Stimulated activated CD8-positive, alpha-beta memory T cell treated with anti-CD3 and anti-CD28 coated beads, Interleukin-2, amount 100 ng/mL, for 48 hours (primary cell): Measurements from ENCODE around the gene TBX1.

ENCODE experiments used
- DNase-seq, 2 donors: peaks; one replicate each; pipeline ENCODE4 v3.0.0-alpha.2; 2020; ENCODE audit warnings: low read depth in 2 of 2

TBX1 gene

GRCh38 chr22:19737846-19738663, 22.5 kb upstream of the TBX1 start:
- DNase-seq: no peak

GRCh38 chr22:19738664-19739447, 21.7 kb upstream of the TBX1 start:
- DNase-seq: no peak

DNA sequence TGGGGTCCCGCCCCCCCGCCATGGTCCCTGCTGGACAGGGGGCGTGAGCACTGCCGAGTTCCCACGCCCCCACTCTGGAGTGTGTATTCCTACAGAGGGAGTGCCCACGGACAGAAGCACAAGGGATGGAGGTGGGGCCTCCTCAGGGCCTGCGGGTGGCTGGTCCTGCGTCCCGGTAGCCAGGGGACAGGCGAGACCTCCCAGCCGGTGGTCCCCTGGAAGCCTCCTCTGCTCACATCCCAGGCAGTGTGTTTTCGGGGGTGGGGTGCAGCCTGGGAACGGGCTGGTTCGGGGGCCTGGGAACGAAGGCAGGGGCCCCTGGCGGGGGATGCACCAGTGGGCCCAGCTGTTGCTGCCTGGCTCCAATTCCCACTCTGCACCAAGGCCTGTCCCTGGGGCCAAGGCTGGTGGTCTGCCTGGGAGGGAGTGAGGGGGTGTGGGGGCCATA, 21.1 kb upstream of the TBX1 start:
- DNase-seq: no peak

- no peak for DNase-seq
Measured at GRCh38 chr22:19739911-19740449, 20.6 kb upstream of the TBX1 start.

GRCh38 chr22:19740586-19740985, 20.0 kb upstream of the TBX1 start:
- DNase-seq: no peak

- DNase-seq: no peak
Measured at GRCh38 chr22:19741053-19741452, 19.5 kb upstream of the TBX1 start.

- no peak for DNase-seq
Measured at GRCh38 chr22:19742160-19743066, 18.2 kb upstream of the TBX1 start.

DNA sequence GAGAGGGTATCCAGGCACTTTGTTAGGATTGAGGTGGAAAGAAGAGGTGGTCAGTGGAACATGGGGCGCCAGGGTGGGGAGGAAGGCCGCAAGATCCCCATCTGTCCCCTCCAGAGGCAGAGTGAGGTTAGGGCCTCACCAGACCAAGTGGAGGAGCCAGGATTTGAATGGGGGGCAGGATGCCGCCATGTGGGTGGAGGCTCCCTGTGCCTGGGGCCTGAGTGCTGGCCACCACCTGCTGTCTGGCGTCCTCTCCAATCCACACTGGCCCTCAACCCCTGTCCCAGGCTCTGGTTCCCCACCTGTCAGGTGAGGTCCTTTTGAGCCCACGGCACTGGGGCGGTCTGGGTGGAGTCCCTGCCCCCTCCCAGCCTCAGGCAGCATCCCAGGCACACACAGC, 17.5 kb upstream of the TBX1 start:
- DNase-seq: no peak

DNA sequence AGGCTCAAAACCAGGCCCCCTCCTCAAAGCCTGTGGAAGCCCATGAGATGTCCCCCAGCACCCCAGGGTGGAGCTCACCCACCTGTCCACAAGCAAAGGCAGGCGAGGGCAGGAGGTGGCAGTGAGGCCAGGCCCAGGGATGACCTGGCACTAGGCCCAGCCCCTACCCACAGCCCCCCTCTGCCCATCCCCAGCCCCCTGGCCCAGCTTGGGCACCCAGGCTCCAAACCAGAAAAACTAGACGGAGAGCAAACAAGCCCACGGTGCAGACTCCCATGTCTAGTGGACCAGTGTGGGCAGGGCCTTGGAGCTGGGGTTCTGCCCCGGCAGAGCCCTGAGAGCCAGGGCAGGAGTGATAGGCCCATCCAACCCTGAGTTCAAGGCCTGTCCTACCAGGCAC, 16.9 kb upstream of the TBX1 start:
- DNase-seq: no peak

- DNase-seq: no peak
Measured at GRCh38 chr22:19744350-19745006, 16.1 kb upstream of the TBX1 start.

DNA sequence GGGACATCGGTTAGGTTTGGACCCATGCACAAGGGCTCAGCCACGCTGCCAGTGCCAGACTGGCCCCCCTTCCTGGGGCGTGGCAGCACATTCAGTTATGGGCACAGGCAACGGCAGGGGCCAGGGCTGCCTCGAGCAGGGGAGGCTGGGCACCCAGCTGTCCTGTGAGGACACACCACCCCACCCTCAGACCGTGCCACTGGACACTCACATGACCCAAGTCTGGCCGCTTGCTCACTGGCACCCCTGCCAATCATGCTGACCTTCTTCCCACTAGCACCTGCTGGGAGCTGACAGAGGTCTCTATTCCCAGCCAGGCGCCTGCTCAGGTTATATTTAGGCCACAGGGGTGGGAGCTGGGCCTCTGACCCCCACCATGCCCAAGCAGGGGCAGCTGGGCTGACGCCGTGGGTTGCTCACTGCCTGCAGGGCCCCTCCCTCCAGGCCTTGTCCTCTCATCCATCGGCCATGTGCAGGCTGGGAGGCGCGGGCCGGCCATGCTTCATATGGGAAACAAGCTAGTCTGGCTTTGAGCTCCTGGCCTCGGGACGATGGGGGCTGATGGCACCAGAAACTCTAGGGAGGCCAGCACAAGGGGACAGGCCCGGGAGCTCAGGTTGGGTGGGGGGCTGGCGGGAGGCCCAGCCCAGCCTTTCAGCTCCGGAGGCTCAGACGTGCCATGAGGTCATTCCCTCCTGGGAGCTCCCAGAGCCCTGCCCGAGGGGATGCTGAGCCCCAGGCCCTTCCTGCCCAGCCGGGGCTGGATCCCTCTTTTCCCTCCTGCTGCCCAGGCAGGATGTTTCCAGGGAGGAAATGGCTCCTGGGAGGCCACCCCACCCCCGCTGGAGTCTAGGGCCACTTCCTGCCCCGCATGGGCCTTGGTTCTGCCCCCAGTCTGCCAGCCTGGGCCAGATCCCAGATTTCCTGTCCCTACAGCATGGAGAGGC, 15.2 kb upstream of the TBX1 start:
- no peak for DNase-seq

GRCh38 chr22:19746726-19747125, 13.9 kb upstream of the TBX1 start:
- no peak for DNase-seq

DNA sequence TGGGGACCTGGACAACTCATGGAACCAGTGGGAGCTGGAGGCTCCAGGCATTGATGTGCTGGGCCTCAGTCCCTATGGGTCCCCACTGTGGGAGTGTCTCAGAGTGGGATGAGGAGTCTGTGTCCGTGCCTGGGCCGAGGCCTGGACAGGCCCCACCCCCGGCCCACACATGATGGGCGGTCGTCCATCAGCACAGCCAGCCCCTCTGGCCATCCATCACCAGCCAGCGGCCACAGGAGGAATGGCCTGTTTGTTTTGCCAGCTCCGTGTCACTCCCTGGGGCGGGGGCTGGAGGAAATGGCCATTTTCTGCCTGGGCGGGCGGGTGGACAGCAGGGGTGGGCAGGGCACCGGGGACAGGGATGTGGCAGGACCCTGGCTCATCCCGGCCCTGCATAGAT, 13.0 kb upstream of the TBX1 start:
- no peak for DNase-seq

GRCh38 chr22:19748139-19748538, 12.4 kb upstream of the TBX1 start:
- no peak for DNase-seq

DNA sequence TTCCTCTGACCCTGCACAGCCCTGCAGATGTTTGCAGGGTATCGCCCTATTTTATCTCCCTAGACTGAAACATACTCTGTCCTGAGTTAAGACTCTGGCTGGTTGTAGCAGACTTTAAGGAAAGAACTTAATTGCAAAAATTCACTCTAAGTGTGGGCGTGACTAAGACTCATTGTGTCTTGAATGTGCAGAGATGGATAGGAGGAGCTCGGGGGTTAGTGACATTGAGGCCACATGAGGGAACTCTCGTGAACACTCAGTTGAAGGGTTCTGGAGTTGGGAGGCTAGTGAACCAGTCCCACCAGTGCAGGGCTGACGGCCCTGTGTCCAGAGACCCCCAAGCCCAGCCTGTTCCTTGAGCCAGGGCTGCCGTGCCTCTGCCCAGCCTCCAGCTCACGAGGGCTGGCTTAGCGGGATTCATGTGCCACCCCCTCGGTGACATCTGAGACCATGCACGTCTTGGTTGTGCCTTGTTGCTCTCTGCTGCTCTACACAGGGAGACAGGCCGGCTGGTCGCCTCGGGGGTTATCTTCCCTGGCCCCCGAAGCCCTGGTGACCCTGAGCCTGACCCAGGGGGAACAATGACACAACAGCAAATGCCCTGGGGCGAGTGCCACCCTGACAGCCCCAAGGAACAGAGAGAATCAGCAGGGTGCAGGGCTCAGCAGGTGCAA, 11.4 kb upstream of the TBX1 start:
- no peak for DNase-seq

DNA sequence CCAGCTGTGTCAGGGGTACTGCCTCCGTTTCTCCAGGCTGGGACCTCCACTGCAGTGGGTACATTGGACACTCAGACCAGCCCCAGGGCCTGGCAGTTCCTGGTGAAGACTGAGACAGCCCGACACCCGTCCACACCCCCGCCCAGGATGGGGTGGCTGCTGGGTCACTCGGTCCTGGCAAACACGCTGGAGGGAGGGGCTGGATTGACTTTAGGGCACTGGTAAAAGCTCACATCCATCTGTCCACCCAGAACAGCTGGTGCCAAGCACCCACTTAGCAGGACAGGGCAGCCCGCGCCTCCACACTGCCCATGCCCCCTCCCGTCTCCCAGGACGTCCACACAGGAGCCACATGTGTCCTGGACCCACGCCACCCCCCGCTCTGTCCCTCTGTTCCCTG, 10.7 kb upstream of the TBX1 start:
- no peak for DNase-seq

- DNase-seq: no peak
Measured at GRCh38 chr22:19750507-19751490, 9.8 kb upstream of the TBX1 start.

GRCh38 chr22:19751497-19752245, 8.9 kb upstream of the TBX1 start:
- no peak for DNase-seq
